ENCODE results near the gene MACO1. TPM values are rescaled to one million over a fixed set of nuclear protein-coding genes. Genes with fewer than 3 reads are reported as not detected.

MACO1 gene
- total RNA-seq, 1 experiment from 2014 or later: 9.6 TPM

- Histone ChIP-seq H3K27ac (no peak overlapping the region), H3K79me2 (ENCODE audit: low read depth) (no peaks in the 10 kb centered on the region), H3K4me2 (no peak overlapping the region), H3K9me2 (ENCODE audit: insufficient read depth) (no peaks in the 10 kb centered on the region), H3K36me3 (ENCODE audit: low read depth) (no peaks in the 10 kb centered on the region), H3K4me3 (no peak overlapping the region), H3K27me3 (ENCODE audit: insufficient read depth, low read depth) (no peaks in the 10 kb centered on the region), H3K9me3 (ENCODE audit: insufficient read depth, low read depth) (no peaks in the 10 kb centered on the region), H3F3A (ENCODE audit: insufficient read depth, low read depth) (no peaks in the 10 kb centered on the region), H4K20me1 (ENCODE audit: insufficient read depth) (no peaks in the 10 kb centered on the region), H3K4me1 (replicated peaks; ENCODE audit: insufficient read depth) (no peaks in the 10 kb centered on the region), H2AFZ (no peak overlapping the region)
- intact Hi-C loops (cut with micrococcal nuclease; ENCODE audit: unreplicated experiment): no loop called here
- DNase-seq: no peak
- ChIA-PET CTCF (no interaction called here), POLR2A (ENCODE audit: unreplicated experiment) (no interaction called here)
- no TSS peak for BruUV-seq (replicated peaks)
- TF ChIP-seq EZH2 (IDR thresholded peaks at IDR 0.05; ENCODE audit: low read depth): no peak
- TF ChIP-seq, protein P1, sequence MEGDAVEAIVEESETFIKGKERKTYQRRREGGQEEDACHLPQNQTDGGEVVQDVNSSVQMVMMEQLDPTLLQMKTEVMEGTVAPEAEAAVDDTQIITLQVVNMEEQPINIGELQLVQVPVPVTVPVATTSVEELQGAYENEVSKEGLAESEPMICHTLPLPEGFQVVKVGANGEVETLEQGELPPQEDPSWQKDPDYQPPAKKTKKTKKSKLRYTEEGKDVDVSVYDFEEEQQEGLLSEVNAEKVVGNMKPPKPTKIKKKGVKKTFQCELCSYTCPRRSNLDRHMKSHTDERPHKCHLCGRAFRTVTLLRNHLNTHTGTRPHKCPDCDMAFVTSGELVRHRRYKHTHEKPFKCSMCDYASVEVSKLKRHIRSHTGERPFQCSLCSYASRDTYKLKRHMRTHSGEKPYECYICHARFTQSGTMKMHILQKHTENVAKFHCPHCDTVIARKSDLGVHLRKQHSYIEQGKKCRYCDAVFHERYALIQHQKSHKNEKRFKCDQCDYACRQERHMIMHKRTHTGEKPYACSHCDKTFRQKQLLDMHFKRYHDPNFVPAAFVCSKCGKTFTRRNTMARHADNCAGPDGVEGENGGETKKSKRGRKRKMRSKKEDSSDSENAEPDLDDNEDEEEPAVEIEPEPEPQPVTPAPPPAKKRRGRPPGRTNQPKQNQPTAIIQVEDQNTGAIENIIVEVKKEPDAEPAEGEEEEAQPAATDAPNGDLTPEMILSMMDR (conservative IDR thresholded peaks at IDR 0.05): no peak
These were observed 84.3 kb downstream of the MACO1 start for GRCh38 chr1:25515033-25515432.

DNA sequence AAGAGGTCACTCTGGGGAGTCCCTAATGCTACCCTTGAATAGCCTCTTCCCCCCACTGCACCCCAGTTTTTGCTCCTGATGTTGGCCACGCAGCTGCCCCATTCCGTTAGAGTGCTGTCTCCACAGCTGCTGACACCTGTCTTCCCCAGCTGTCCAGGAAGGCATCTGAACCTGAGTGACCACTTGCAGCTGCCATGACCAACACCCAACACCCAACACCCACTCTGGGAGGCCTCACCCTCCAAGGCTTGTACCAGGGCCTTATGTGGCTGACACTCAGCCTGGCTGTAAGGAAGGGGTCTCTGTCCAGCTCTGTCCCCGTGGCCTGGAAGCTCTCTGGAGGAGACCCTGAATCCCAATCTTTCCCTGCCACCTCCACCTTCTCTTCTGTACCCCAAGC, 86.0 kb downstream of the MACO1 start:
- no peaks in the 10 kb centered on the region for H3K27me3 ChIP-seq (ENCODE audit: insufficient read depth, low read depth)
- H3K4me2 ChIP-seq: no peak overlapping the region
- intact Hi-C loops (cut with micrococcal nuclease; ENCODE audit: unreplicated experiment): no loop called here
- ChIA-PET CTCF (interaction anchor here (0.5 kb wide), 1 partner anchor 847 kb away, joined by 10 read pairs; no protein-coding TSS in a partner anchor), POLR2A (ENCODE audit: unreplicated experiment) (interaction anchor here (0.6 kb wide), 1 partner anchor 208 kb away, joined by 6 read pairs; no protein-coding TSS in a partner anchor)
- no TSS peak for BruUV-seq (replicated peaks)
- no peaks in the 10 kb centered on the region for H3K9me2 ChIP-seq (ENCODE audit: insufficient read depth)
- H2AFZ ChIP-seq: no peak overlapping the region
- H3K36me3 ChIP-seq (ENCODE audit: low read depth): no peaks in the 10 kb centered on the region
- no peaks in the 10 kb centered on the region for H3K4me1 ChIP-seq (replicated peaks; ENCODE audit: insufficient read depth)
- no peaks in the 10 kb centered on the region for H3K9me3 ChIP-seq (ENCODE audit: insufficient read depth, low read depth)
- no peaks in the 10 kb centered on the region for H3K79me2 ChIP-seq (ENCODE audit: low read depth)
- no peaks in the 10 kb centered on the region for H4K20me1 ChIP-seq (ENCODE audit: insufficient read depth)
- H3F3A ChIP-seq (ENCODE audit: insufficient read depth, low read depth): no peaks in the 10 kb centered on the region
- no peak overlapping the region for H3K27ac ChIP-seq
- no peak overlapping the region for H3K4me3 ChIP-seq
- TF ChIP-seq, protein P1 (conservative IDR thresholded peaks at IDR 0.05): no peak
- TF ChIP-seq EZH2 (IDR thresholded peaks at IDR 0.05; ENCODE audit: low read depth): no peak
- no peak for DNase-seq

DNA sequence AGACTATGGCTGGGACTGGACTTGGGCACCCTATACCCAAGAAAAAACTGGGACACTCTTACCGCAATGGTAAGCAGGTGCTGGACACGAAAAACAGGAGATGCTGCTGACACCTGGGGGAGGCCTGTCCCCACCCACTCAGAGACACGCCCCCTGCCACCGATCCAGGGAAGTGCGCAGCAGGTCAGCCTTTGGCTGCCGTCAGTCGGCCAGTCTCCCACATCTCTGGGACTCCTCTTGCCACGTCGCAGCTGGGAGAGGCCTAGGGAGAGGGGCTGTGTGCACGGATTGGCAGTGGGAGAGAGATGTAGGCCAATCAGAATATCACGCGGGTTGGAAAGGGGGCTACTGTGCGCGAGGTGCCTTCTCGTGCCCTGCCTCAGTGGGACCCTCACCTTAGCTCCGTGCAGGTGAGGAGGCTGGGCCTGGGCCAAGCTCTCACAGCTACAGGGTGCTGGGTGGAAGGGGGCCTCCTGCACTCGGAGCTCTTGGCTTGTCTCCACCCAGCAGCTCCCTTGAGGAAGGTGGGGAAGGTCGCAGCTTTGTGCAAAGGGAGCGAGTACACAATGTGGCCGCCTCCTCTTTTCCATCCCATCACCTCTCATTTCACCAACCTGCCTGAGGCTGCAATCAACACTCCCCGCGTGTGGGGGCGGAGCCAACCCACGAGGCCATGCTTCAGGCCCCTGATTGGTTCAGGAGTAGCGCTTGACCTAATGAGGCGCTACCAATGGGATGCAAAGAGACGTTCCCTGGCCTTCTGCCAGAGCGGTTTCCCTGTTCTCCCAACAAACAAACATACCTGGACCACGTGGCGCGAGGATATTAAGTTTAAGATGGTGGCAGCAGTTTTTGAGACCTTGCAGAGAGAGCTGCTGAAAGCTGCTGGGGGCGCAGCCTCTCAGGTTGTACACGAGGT, 87.0 kb downstream of the MACO1 start:
- no TSS peak for BruUV-seq (replicated peaks)
- no peaks in the 10 kb centered on the region for H3F3A ChIP-seq (ENCODE audit: insufficient read depth, low read depth)
- no peaks in the 10 kb centered on the region for H3K9me3 ChIP-seq (ENCODE audit: insufficient read depth, low read depth)
- H2AFZ ChIP-seq: no peak overlapping the region
- no peak overlapping the region for H3K27ac ChIP-seq
- H4K20me1 ChIP-seq (ENCODE audit: insufficient read depth): no peaks in the 10 kb centered on the region
- H3K4me3 ChIP-seq: no peak overlapping the region
- H3K4me2 ChIP-seq: no peak overlapping the region
- ChIA-PET POLR2A (ENCODE audit: unreplicated experiment) (no interaction called here), CTCF (no interaction called here)
- intact Hi-C loops (cut with micrococcal nuclease; ENCODE audit: unreplicated experiment): no loop called here
- H3K9me2 ChIP-seq (ENCODE audit: insufficient read depth): no peaks in the 10 kb centered on the region
- no peaks in the 10 kb centered on the region for H3K4me1 ChIP-seq (replicated peaks; ENCODE audit: insufficient read depth)
- H3K27me3 ChIP-seq (ENCODE audit: insufficient read depth, low read depth): no peaks in the 10 kb centered on the region
- H3K36me3 ChIP-seq (ENCODE audit: low read depth): no peaks in the 10 kb centered on the region
- no peak for TF ChIP-seq EZH2 (IDR thresholded peaks at IDR 0.05; ENCODE audit: low read depth)
- TF ChIP-seq, protein P1 (conservative IDR thresholded peaks at IDR 0.05): no peak
- no peaks in the 10 kb centered on the region for H3K79me2 ChIP-seq (ENCODE audit: low read depth)
- DNase-seq: no peak

Measured in PC-9 (cell line).